ENCODE measurements around the gene ATG3. TPM values are rescaled to one million over a fixed set of nuclear protein-coding genes. Genes with fewer than 3 reads are reported as not detected.

ATG3 gene
- 43.5 to 56.0 TPM (median 47.5 TPM) in 5 replicates for total RNA-seq (2022; extraction: Qiagen RNA extraction; ENCODE audit: low read depth)

DNA sequence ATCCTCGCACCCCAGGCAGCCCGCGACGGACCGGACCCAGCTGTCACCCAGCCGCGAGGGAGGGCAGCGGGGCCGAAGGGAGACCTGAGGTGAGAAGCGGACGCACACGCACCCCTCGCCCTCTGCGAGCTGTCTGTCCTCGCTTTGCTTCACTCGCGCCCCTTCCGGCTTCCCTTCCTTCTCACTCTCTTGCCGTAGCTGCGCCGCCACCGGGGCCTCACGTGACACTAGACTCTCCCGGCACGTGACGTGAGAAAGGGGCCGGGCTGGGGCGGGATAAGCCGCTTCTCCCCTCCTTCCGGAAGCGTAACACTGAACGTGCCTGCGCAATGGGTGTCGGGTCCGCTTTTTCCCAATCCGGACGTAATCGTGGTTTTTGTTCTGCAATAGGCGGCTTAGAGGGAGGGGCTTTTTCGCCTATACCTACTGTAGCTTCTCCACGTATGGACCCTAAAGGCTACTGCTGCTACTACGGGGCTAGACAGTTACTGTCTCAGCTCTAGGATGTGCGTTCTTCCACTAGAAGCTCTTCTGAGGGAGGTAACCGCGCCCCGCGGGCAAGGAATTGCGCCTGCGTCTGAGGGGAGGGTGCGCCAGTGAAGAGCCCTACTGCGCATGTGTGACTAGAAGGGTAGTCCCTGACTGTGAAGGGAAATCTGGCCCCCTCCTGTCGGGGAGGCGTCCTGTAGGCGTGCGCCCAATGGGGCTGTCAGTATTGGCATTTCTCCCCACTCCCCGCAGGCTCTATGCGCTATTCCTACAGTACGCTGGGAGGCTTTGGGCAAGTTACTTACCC lies at the start of gene ATG3, which contains the start of gene SLC35A5:
TSS of gene ATG3 (minus strand) at position 229 of the 796 bp plus-strand sequence. CDS start 434 bp downstream, outside the sequence.
TSS of gene SLC35A5 (plus strand) at position 312 of the 796 bp plus-strand sequence. CDS start 1,359 bp downstream, outside the sequence.

DNA sequence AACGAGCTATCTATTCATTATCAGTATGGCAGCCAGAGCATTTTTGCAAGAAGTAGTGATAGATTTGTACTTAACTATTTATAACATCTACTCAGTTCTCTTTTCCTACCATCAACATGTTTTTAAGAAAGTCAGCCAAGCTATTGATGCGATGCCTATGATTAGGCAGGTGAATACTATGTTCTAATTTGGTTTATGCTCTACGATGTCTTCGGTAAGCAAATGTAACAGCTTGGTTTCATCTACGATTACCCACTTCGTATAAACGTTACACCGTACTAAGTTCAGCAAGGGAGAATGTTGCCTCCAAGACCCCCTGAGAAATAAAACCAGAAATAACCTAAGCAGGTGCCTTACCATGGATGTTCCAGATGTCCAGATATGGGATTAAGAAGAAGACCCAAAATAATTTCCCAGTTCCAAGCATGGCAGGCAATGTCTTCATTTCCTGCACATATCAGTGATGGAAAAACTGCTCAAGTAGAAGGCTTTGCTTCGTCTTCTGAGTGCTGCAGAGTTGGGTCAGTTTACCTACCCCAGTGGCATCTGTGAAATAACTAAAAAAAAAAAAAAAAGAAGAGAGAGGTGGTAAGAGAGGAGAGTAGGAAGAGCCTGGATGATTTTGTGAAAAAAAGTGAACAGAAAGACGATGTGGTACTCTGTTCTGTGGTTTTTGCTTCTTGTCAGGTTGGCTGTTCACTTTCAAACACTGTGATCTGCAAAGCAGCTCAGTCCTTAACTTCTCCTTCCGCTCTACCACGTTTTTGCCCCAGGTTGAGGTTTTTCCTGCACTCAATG lies 62.6 kb downstream of the ATG3 start, which contains the start of gene BTLA:
TSS of gene BTLA (minus strand) at position 559 of the 798 bp plus-strand sequence. CDS start at position 445, 114 bp downstream.

Other genes with a start within 250 kb of the ATG3 start
- not detected in 5 replicates for gene CD200, start 228.8 kb downstream of the ATG3 start, total RNA-seq (2022; extraction: Qiagen RNA extraction; ENCODE audit: low read depth)
- 0.05 TPM in 1 of 5 replicates, not detected in the others for gene BTLA, start 62.5 kb downstream of the ATG3 start, total RNA-seq (2022; extraction: Qiagen RNA extraction; ENCODE audit: low read depth)
- gene SLC35A5, start 83 bp upstream of the ATG3 start, total RNA-seq (2022; extraction: Qiagen RNA extraction; ENCODE audit: low read depth) = 6.4 to 18.7 TPM (median 15.7 TPM) in 5 replicates
- gene CCDC80, start 79.2 kb upstream of the ATG3 start, total RNA-seq (2022; extraction: Qiagen RNA extraction; ENCODE audit: low read depth) = 36.9 to 74.9 TPM (median 55.3 TPM) in 5 replicates

Data from A549 treated with RU486 at 1 μM for 4 hours (cell line).